Cardiac fibroblast (primary cell): ENCODE measurements around the gene DOLPP1.

Experiments
- DNase-seq, 2 donors: peaks; one replicate each; pipeline versions ENCODE4 v3.0.0 to v3.0.0-alpha.2; 2010; ENCODE audit warnings: low read depth in 2 of 2
- H3K4me3 ChIP-seq, 2 donors: replicated peaks in 1 of 2; 1 replicate in 1 of 2; 2 replicates in 1 of 2; pipeline ENCODE4 v1.5.1; 2011; ENCODE audit warnings: low read depth in 2 of 2, low read length in 2 of 2, mild to moderate bottlenecking in 2 of 2, moderate library complexity in 1 of 2
- CTCF ChIP-seq: IDR thresholded peaks from one replicate; pipeline ENCODE4 v1.5.1; 2011; ENCODE audit warnings: low read depth, mild to moderate bottlenecking, low read length, inconsistent platforms

DOLPP1 gene

DNA sequence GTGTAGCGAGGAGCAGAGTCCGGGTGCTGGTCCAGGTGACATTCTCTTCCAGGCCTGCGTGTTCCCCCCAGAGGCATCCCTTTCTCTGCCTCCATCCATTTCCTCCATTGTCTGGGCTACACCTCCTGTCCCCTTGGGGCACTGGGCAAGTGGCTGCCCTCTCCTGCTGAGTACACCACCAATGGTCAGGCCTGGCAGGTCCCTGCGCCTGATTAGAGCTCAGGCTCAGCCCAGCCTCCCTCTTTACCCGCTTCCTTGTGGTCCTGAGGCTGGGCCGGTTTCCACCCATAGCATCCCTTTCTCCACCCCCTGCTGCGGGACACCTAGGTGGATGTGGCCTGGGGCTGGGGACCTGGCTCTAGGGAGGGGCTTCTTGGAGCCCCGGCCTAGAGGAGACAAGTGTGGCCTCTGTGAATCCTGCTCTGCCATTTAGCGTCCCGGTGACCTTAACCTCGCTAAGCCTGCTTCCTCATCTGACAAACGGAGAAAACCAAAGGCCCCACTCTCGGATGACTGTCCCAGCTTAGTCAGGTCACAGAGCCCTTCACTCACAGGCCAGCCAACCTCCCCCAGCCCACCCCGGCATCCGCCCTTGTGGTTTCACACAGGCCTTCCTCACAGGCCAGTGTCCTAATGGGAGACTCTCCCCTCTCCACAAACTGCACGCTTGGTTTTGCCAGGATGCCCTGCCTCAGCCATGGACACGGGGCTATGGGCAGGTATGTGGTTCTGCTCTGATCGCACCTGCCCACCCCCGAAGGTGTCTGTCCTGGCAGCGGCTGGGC is 12.9 kb downstream of the DOLPP1 start:
- no peak for TF ChIP-seq CTCF
- H3K4me3 ChIP-seq = no peak overlapping the region
- no peak for DNase-seq

- TF ChIP-seq CTCF = no peak
- no peak overlapping the region for H3K4me3 ChIP-seq
- no peak for DNase-seq
Observed at GRCh38 chr9:129094387-129095169, 13.7 kb downstream of the DOLPP1 start.

DNA sequence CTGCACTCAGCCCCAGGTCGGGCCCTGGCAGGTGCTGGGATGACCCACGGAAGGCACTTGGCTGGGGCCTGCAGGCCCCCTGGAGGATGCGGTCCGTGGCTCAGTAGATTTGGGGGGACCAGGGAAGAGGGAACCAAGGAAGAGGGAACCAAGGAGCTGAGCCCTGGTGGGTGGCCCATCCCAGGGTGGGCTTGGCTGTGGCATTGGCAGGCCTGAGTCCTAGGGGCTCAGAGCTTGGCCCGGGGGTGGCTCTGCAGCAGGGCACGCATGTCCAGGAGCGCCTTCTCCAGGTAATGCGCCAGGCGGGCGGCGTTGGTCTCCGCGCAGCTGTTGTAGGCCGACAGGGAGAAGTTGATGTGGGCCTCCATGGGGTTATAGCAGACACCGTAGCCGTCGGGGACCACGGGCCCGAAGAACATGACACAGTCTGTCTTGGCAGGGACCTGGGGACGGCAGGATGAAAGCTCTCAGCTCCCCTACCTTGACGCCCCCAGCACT is 14.3 kb downstream of the DOLPP1 start:
- H3K4me3 ChIP-seq = no peak overlapping the region

DNA sequence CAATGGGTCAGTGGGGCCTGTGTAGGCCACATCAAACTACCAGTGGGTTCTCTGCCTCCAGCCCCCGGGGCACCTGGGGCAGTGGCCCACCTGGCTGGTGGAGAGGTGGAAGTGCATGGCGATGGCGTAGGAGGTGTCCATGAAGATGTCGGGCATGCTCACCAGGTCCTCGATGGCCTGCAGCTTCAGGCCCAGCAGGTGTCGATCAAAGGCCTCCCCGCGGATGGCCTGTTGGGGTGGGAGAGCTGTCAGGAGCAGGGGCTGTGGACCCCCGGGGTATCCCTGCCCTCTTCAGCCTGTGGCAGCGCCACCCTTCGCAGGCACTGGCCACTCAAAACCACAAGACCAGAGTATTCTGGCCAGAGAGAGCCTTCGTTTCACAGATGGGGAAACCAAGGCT is 15.0 kb downstream of the DOLPP1 start:
- DNase-seq = no peak
- H3K4me3 ChIP-seq = no peak overlapping the region
- TF ChIP-seq CTCF = no peak

More for the DNA sequence above, 14.3 kb downstream of the DOLPP1 start:
- no peak for DNase-seq
- TF ChIP-seq CTCF = no peak

DNA sequence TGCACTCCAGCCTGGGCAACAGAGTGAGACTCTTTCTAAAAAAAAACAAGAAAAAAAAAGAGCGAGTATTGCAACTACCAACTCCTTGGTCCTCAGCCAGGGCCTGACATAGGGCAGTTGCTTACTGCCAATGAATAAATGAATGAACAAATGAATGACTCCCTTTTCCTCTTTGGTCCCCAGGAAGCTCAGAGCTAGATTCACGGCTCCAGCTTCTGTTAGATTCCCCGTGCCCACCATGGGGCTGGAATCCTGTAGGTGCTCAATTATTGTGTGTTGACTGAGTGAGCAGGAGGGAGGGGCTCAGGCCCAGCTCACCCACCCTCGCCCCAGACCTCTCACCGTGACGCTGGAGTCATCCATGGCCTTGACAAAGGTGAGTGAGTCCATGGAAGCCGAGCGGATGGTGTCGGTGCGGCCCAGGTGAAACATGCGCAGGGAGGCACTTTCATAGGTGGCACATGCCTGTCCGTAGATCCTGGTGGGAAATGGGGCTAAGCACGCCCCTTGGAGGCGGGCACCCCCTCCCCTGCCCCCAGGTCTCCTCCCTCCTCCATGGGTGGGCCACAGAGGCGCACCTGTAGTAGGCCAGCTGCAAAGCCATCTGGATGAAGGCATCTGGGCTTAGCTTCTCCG is 16.9 kb downstream of the DOLPP1 start:
- no peak overlapping the region for H3K4me3 ChIP-seq
- no peak for TF ChIP-seq CTCF
- DNase-seq = no peak

DNA sequence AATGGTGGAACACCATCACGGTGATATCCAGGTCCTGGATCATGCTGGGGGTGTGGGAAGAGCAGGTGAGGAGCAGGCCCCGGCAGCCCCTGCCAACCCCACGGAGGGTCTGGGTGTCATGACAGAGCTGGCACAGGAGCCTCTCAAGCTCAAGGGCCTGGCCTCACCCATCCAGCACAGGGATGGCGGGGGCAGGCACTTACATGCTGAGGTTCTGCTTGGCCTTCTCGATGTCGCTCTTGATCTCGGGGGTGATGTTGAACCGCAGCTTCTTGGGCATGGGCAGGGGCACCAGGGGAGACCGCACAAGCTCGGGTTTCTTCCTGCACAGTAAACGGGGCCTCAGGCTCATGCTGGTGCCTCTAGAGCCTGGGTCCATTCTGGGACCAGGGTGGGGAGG is 17.4 kb downstream of the DOLPP1 start:
- no peak overlapping the region for H3K4me3 ChIP-seq
- TF ChIP-seq CTCF = no peak
- DNase-seq = no peak
